MM.1S (cell line): ENCODE measurements around the gene PTCHD1.

Experiments used
- CTCF ChIP-seq: fragments of 300-600 bp; sonication (generic); IDR thresholded peaks from 2 replicates; pipeline ENCODE4 v1.5.1; 2016; ENCODE audit warnings: antibody characterized with exemption, low read length, mixed read lengths
- EZH2 ChIP-seq: fragments of 300-600 bp; sonication (generic); optimal IDR thresholded peaks from 2 replicates; pipeline ENCODE3; 2017; ENCODE audit warnings: low read depth, mild to moderate bottlenecking, antibody characterized with exemption, low read length, mixed read lengths

DNA sequence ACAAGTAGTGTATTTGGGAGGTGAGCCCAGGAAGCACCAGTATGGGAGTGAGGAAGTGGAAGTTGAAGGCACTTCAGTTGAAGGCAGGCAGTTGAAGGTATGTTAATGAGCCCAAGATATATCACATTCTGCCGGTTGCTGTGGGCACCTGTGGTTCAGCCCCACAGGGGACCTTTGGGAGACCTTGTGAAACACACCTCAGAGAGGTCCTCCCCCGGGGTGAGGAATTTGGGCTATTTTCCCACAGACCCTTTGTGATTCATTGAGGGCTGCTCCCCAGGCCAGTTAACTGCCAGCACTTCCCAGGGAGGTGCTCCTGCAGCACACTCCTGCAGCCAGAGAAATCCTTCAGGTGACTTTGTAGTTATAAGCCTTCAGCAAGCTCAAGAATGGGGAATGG is 45.9 kb downstream of the PTCHD1 start:
- no peak for TF ChIP-seq CTCF
- no peak for TF ChIP-seq EZH2
